GM19025 (cell line): Measurements from ENCODE around the gene SLC25A43.
"Not testable (repeated sequence)": the region's sequence is repeated elsewhere in the genome, so short reads cannot be mapped to it uniquely, and the experiment has no call there.

Experiments used
- ATAC-seq: cut with Tn5 transposase; IDR thresholded peaks from one replicate; pipeline ENCODE4 v1.9.1; 2021; ENCODE audit warnings: mild to moderate bottlenecking, low read depth, moderate library complexity; ENCODE audit not compliant: unreplicated experiment

The SLC25A43 gene

DNA sequence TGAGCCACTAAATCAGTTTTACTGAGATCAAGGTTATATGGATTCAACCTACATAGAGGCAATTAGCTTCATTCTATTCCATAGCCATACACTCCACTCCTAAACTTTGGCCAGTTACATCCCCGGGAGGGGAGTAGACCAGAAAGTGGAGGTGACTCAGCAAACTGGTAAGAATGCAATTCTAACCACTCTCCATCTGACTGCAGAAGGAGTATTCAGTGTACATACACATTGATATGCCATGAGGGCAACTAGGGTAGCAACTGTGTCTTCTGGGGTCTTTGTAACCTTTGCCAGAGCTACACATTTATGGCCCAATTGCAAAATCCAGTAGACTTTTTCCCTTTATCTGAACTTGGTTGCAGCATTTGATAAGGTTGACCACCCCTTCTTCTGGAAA, 7.6 kb downstream of the SLC25A43 start:
- ATAC-seq, result no peak

GRCh38 chrX:119407681-119408080, 8.5 kb downstream of the SLC25A43 start:
- ATAC-seq, result no peak

DNA sequence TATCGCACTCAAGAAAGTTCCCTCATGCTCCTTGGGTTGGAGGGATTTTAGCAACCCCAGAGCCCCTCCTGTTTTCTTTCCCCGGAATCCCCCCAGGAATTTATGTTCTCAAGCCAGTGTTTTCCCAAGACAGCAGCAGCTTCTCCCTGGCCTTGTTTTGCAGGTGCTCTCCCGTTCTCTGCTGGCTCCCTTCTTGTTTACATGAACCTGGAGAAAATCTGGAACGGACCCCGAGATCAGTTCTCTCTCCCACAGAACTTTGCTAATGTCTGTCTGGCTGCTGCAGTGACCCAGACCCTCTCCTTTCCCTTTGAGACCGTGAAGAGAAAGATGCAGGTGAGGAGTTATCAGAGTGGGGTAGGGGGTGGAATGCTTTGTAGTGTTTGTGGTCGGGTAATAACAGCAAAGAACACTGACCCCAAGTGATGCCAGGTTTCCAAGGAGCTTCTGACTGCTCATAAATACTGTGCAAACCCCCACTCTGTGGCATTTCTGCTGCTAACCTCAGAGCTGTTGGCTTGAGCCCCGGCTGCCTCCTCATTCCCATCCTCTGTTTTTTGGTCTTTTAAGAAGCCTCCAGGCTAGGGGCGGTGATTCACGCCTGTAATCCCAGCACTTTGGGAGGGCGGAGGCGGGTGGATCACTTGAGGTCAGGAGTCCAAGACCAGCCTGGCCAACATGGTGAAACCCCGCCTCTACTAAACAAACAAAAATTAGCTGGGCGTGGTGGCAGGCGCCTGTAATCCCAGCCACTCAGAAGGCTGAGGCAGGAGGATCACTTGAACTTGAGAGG, 11.1 kb downstream of the SLC25A43 start:
- ATAC-seq, result no peak

GRCh38 chrX:119410854-119411253, 11.7 kb downstream of the SLC25A43 start:
- no peak for ATAC-seq

GRCh38 chrX:119411959-119412358, 12.8 kb downstream of the SLC25A43 start:
- no peak for ATAC-seq

DNA sequence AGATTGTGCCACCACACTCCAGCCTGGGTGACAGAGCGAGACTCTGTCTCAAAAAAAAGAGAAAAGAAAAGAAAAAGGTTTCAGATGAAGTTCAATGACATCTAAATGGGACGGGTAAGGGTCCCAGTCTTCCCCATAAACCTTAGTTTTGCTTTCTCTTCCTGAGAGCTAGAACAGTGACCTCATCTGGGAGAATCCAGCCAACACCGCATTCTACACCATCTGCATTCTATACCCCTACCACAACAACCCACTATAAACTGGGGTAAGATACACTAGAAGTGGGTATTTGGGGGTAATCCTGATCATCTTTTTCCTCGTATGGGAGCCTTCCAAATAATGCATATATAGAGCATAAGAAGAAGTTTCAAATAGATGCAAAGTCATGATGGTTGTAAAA, 18.2 kb downstream of the SLC25A43 start:
- ATAC-seq, result no peak

DNA sequence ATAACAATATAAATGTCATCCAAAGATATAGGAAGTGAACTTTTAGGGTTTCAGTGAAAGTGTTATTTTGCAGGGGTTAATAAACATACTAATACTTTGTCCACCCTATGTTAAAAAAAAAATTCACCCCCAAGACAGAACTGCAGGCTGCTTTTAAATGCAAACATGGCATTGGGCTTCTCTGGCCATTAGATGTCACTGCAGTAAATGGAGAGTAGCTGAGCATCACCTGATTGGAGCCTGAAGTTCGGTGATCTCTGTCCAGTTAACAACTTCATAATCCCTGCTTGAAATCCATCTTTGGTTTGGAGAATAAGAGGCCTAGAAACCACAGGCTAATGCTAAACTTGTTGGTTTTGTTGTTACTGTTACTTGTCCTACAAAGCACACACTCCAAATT, 18.7 kb downstream of the SLC25A43 start:
- no peak for ATAC-seq

DNA sequence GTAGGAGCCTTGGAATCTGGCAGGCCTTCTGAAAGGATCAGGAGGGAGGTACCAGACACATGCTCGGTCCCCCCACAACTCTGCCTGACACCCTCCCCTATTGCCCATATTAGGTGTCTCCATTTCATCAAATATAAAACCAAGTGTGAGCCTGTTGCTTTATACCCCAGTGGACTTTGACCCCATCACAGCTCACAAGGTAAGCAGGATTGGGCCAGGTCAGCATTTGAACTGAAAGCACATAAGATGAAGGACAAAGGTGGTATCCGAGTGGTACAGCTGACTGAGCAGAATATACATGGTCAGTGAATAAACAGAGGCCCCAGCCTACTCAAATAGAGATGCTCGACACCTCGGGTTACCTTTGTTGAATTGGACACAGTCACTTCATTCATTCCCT, 20.0 kb downstream of the SLC25A43 start:
- ATAC-seq, result no peak

DNA sequence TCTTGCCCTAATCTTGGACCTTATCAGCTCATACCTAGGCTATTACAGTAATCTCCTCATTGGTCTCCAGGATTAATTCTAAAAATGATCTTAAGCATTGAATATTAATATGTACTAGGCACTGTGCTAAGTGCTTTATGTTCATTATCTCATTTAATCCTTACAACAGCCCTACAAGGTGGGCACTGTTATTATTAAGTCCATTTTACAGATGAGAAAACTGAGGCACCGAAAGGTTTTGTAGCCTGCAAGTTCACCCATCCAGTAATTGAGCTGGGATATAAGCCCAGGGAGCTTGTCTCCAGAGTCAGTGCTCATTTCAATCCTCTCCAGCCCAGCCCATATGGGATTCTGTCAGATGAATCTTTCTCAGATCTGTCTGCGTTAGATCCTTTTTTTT, 20.8 kb downstream of the SLC25A43 start:
- no peak for ATAC-seq

DNA sequence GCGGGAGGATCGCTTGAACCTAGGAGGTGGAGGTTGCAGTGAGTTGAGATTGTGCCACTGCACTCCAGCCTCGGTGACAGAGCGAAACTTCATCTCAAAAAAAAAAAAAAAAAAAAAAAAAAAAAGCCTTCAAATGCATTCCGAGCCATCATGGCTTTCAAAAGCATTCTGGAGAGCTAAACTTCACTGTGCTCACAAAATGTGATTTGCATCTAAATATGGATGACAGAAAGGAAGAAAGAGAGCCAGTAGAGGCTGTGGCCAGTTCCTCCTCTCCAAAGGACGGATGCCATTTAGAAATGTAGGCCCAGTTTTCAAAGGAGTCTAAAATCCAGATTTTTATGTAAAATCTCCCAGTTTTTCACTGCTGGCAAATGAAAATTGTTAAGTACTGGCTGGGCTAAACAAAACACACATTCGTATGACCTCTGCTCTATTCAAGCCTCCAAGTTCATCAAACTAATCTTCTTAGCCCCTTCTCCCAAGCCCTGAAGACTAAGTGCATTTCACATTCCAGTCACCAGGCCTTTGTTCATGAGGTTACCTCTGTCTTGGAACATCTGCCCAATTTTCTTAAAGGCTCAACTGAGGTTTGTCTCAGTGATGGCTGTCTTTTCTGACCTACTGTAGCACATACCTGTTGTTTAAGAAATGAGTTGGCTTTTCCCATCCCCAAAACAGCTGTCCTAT, 22.0 kb downstream of the SLC25A43 start:
- ATAC-seq, result no peak

GRCh38 chrX:119423631-119424030, 24.5 kb downstream of the SLC25A43 start:
- ATAC-seq, result no peak

- no peak for ATAC-seq
Observed at GRCh38 chrX:119424999-119425398, 25.9 kb downstream of the SLC25A43 start.

GRCh38 chrX:119427024-119427794, 28.1 kb downstream of the SLC25A43 start:
- ATAC-seq, result peak; percentile 84

GRCh38 chrX:119427795-119428185, 28.7 kb downstream of the SLC25A43 start:
- ATAC-seq, result no peak

DNA sequence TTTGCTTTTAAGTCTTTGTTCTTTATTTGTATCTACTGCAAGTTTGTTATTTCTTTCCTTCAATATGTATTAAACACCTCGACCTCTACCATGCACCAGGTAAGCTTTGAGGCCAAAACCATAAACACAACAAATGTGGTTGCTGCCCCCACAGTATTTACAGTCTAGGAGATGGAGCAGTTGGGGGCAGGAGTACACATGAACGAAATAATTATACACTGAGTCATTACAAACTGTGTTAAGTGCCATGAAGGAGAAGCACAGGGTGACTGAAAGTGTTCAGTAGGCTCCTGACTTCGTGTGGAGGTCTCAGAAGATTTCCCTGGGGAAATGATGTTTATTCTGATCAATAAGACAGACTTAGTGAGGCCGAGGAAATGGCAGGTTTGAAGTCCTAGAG, 30.3 kb downstream of the SLC25A43 start:
- ATAC-seq, result no peak

DNA sequence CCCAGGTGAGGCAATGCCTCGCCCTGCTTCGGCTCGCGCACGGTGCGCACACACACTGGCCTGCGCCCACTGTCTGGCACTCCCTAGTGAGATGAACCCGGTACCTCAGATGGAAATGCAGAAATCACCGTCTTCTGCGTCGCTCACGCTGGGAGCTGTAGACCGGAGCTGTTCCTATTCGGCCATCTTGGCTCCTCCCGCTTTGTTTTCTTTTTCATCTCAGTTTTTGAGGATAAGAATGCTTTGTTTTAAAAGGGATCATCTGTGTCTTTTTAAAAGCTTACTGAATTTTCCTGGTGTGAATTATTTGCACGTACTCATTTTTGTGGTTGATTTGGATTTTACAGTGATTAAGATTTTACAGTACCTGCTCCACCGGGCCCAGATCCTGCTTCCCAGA, 42.2 kb downstream of the SLC25A43 start:
- ATAC-seq, result not testable (repeated sequence)

- no peak for ATAC-seq
Observed at GRCh38 chrX:119442286-119442685, 43.1 kb downstream of the SLC25A43 start.

DNA sequence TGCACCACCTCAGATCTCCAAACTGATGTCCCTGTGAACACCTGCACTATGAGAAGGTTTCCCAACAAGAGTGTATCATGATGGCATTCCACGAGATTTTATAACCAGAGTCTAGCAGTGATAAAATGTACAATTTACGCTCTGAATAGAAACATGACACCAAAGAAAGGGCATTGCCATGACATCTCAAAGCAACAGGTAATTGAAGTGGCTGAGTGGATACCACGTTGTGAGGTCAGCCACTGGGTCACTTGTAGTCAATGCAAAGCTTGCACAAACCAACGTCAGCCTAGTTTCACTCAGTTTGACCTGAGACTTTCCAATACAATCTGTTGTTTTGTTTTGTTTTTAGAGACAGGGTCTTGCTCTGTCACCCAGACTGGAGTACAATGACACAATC, 54.1 kb downstream of the SLC25A43 start:
- no peak for ATAC-seq

DNA sequence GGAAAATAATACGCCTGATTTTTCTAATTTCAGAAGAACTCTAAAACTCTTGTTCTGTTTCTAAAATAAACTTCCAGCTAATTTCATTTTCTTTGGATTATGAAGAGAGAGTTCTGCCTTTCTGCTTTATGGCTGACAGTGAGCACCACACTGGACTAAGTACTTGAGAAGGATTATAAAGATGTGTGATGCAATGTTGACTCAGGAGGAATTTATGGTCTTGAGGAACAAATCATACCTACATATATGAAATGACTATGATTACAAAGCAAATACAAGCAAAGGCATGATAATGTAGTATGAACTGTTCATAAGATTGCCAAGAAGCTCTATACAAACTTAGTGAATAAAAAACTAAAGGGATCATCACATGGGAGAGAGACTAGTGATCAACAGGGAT, 56.1 kb downstream of the SLC25A43 start:
- ATAC-seq, result no peak

- ATAC-seq, result no peak
Observed at GRCh38 chrX:119459181-119459580, 60.0 kb downstream of the SLC25A43 start.

- ATAC-seq, result no peak
Observed at GRCh38 chrX:119465555-119465954, 66.4 kb downstream of the SLC25A43 start.
